ENCODE results near the gene HOTAIR.

The HOTAIR gene

GRCh38 chr12:53972152-53972702 is 2.5 kb downstream of the HOTAIR start:
- DNase-seq, result no peak

GRCh38 chr12:53971686-53972085 is 3.1 kb downstream of the HOTAIR start:
- no peak for DNase-seq

- DNase-seq, result no peak
Measured at GRCh38 chr12:53971129-53971528, 3.6 kb downstream of the HOTAIR start.

GRCh38 chr12:53970451-53970850 is 4.3 kb downstream of the HOTAIR start:
- no peak for DNase-seq

GRCh38 chr12:53969588-53970259 is 5.0 kb downstream of the HOTAIR start:
- DNase-seq, result no peak

- no peak for DNase-seq
Measured at GRCh38 chr12:53968214-53969127, 6.3 kb downstream of the HOTAIR start.

- no peak for DNase-seq
Measured at GRCh38 chr12:53967421-53967925, 7.3 kb downstream of the HOTAIR start.

GRCh38 chr12:53966385-53967133 is 8.2 kb downstream of the HOTAIR start:
- no peak for DNase-seq

GRCh38 chr12:53966085-53966384 is 8.7 kb downstream of the HOTAIR start:
- no peak for DNase-seq

GRCh38 chr12:53965281-53966084 is 9.3 kb downstream of the HOTAIR start:
- DNase-seq, result no peak

GRCh38 chr12:53964315-53964713 is 10.4 kb downstream of the HOTAIR start:
- DNase-seq, result no peak

- no peak for DNase-seq
Measured at GRCh38 chr12:53963434-53964314, 11.1 kb downstream of the HOTAIR start.

- no peak for DNase-seq
Measured at GRCh38 chr12:53963005-53963404, 11.7 kb downstream of the HOTAIR start.

GRCh38 chr12:53961025-53961761 is 13.6 kb downstream of the HOTAIR start:
- no peak for DNase-seq

GRCh38 chr12:53960187-53961024 is 14.3 kb downstream of the HOTAIR start:
- DNase-seq, result no peak

GRCh38 chr12:53959314-53959713 is 15.4 kb downstream of the HOTAIR start:
- DNase-seq, result no peak

GRCh38 chr12:53958128-53958527 is 16.6 kb downstream of the HOTAIR start:
- DNase-seq, result no peak

GRCh38 chr12:53956914-53957536 is 17.7 kb downstream of the HOTAIR start:
- DNase-seq, result no peak
